Coronary artery (tissue), 2 donors: ENCODE results near the gene PAQR6.
A peak's percentile ranks its signal among the peaks of the same experiment; 100 is the strongest.

Source experiments
- DNase-seq: peaks from one replicate; pipeline ENCODE4 v3.0.0-alpha.2; 2017; ENCODE audit warnings: low spot score
- H3K27ac ChIP-seq, 2 donors: fragments of 200-600 bp; sonication (generic); one replicate each; pipeline ENCODE4 v1.5.1; 2016 to 2019
- H3K4me3 ChIP-seq: fragments of 200-600 bp; sonication (generic); 2 replicates; pipeline ENCODE4 v1.5.1; 2016; ENCODE audit warnings: mild to moderate bottlenecking, moderate library complexity
- CTCF ChIP-seq: fragments of 200-600 bp; sonication (generic); IDR thresholded peaks from one replicate; pipeline ENCODE4 v1.5.1; 2019; ENCODE audit warnings: antibody characterized with exemption

Gene PAQR6

DNA sequence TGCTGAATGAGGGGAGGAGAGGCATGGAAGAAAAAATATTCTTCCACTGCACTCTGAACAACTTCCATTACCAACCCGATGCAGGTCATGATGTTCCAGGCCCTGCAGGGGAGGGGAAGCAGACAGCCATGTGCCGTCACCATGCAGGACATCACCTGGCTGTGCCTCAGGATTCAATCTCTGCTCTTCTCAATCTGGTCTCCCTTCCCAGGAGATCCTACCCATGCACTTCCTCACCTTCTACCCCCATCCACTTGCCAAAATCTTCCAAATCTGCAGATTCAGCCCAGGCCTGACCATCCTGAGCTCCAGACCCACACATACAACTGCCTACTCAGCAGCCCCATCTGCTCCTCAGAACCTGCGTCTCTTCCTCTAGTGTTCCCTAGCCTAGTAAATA is 5.8 kb upstream of the PAQR6 start:
- DNase-seq, result no peak
- Histone ChIP-seq H3K4me3 (no peak overlapping the region), H3K27ac (no peak overlapping the region)
- no peak for TF ChIP-seq CTCF

DNA sequence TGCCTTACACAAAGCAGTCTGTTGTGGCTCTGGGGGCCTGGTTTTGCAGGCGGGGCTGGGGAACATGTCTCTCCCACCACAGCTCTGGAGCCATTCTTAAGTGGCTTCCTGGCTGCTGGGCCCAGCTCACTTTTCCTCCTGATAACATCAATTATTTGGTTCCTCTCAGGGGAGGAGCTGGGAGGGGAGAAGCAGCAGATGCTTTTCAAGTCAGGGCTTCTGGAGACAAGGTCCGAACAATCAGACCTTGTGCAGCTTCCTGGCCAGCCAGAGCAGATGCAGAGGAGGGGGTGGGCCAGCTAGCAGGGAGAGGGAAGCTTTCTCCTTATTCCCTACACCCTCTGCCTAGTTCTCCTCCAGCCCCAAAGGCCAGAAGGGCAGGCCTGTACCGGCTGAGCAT is 3.7 kb upstream of the PAQR6 start:
- TF ChIP-seq CTCF, result no peak
- no peak for DNase-seq
- no peak overlapping the region for H3K4me3 ChIP-seq
- H3K27ac ChIP-seq, result no peak overlapping the region

GRCh38 chr1:156249593-156249992 is 1.7 kb upstream of the PAQR6 start:
- Histone ChIP-seq H3K4me3 (no peak overlapping the region), H3K27ac (no peak overlapping the region)
- TF ChIP-seq CTCF, result no peak
- DNase-seq, result no peak

- Histone ChIP-seq H3K27ac (peak overlapping the region in 1 of 2 donors; percentile 5), H3K4me3 (no peak overlapping the region)
- DNase-seq, result no peak
- no peak for TF ChIP-seq CTCF
Measured at GRCh38 chr1:156248323-156248683, 447 bp upstream of the PAQR6 start.

DNA sequence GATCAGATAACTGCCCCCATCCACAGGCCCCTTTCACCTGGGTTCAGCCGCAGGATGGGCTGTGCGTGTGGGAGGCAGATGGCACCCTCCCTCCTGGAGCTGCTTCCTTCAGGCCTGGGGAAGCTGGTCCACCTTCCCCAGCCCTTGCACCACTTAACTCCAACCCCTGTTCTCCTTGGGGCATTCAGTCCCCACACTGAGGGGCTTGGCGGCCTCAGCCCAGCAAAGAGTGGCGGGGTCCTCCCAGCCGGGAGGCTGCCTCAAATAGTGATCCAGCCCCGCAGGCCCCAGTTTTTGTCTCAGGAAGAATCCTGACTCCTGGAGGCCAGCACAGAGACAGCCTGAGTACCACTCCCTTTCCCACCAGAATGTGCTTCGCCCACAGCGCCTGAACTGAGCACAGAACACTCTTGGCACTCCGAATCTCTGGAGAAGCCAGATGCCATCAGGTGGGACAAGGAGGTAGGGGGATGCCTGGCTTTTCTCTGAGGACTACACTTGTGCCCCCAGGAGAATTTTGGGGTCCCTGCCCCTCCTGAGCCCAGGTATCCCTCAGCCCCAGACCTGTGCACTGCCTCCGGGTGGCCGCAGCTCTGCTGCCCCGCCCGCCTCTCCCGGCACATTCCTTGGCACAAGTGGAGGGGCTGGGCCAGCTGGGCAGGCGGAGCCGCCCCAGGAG is 936 bp downstream of the PAQR6 start:
- TF ChIP-seq CTCF, result no peak
- peak overlapping the region; percentile 7 for H3K4me3 ChIP-seq
- no peak for DNase-seq
- H3K27ac ChIP-seq, result peak overlapping the region in 1 of 2 donors; percentile 5

GRCh38 chr1:156246241-156246780 is 1.5 kb downstream of the PAQR6 start:
- DNase-seq, result no peak
- H3K27ac ChIP-seq, result no peak overlapping the region
- no peak for TF ChIP-seq CTCF
- H3K4me3 ChIP-seq, result peak overlapping the region; percentile 56
